ENCODE data around the gene STN1. TPM values are rescaled to one million over a fixed set of nuclear protein-coding genes. Genes with fewer than 3 reads are reported as not detected.
A peak's percentile ranks its signal among the peaks of the same experiment; 100 is the strongest.

STN1 gene
- total and polyA plus RNA-seq, 2 donors (not counting 1 experiment from before 2014, with no cell fraction given): 21.7 to 36.5 TPM

GRCh38 chr10:103849212-103849877, 68.6 kb downstream of the STN1 start:
- Histone ChIP-seq H3K27ac (ENCODE audit: insufficient read depth, low read length) (peak overlapping the region; percentile 87), H3K9ac (ENCODE audit: insufficient read depth, low read length) (no peak overlapping the region), H2AFZ (ENCODE audit: low read length) (no peak overlapping the region), H3K4me3 (replicated peaks in 1 of 4; ENCODE audit: control extremely low read depth in 1 of 4, insufficient read depth in 1 of 4, low read depth in 3 of 4, low read length in 4 of 4) (peak overlapping the region in 3 of 4 experiments; percentile 3 to 44 (median 17)), H3K27me3 (ENCODE audit: control insufficient read depth, insufficient read depth, low read length) (no peaks in the 10 kb centered on the region), H3K79me2 (ENCODE audit: control insufficient read depth, insufficient read depth, low read length) (peaks cover 44% of the 10 kb centered on the region), H3K4me1 (ENCODE audit: control insufficient read depth, extremely low read depth, insufficient read depth, low read length) (peaks cover 41% of the 10 kb centered on the region), H3K4me2 (ENCODE audit: extremely low read depth, insufficient read depth, low read length) (peak overlapping the region; percentile 91), H4K20me1 (ENCODE audit: control insufficient read depth, extremely low read depth, insufficient read depth, low read length) (no peaks in the 10 kb centered on the region), H3K9me3 (ENCODE audit: control insufficient read depth, insufficient read depth, low read depth, low read length) (no peaks in the 10 kb centered on the region), H3K36me3 (ENCODE audit: control insufficient read depth, insufficient read depth, low read length) (no peaks in the 10 kb centered on the region)
- no peak for DNase-seq (ENCODE audit: low read depth in 2 of 2)
- TF ChIP-seq EZH2 (IDR thresholded peaks at IDR 0.05; ENCODE audit: low read length, missing control alignments): no peak
- no peak for TF ChIP-seq CTCF (conservative IDR thresholded peaks at IDR 0.05 in 1 of 2, IDR thresholded peaks at IDR 0.05 in 1 of 2; ENCODE audit: low read depth in 1 of 2, low read length in 2 of 2)

DNA sequence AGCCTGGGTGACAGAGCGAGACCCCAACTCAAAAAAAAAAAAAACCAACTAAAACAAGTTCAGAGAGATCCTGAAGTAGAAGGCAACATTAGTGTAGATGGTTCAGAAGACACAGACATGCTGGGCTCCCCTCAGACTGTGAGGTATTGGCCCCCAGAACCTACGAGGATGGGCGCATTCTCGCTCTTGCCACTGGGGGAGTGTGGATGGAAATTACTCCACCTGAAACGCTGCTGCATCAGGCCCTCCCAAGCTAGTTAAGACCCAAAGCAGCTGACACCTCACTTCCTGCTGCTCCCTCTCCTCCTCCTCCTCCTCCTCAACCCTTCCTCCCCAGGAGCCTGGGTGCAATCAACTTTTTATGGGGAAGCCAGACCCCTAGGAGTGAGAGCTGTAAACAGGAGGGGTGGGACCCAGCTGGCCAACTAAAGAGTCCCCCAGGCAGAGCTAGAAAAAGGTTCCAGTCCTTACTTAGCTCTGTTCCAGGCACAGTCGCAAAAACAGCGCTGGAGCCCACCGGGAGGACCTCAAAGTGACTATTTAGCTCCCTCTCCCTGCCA, 70.0 kb downstream of the STN1 start:
- H3K4me2 ChIP-seq (ENCODE audit: extremely low read depth, insufficient read depth, low read length): no peak overlapping the region
- no peak for DNase-seq (ENCODE audit: low read depth in 2 of 2)
- no peak overlapping the region for H3K4me3 ChIP-seq (replicated peaks in 1 of 4; ENCODE audit: control extremely low read depth in 1 of 4, insufficient read depth in 1 of 4, low read depth in 3 of 4, low read length in 4 of 4)
- H3K4me1 ChIP-seq (ENCODE audit: control insufficient read depth, extremely low read depth, insufficient read depth, low read length): peaks cover 42% of the 10 kb centered on the region
- peaks cover 37% of the 10 kb centered on the region for H3K79me2 ChIP-seq (ENCODE audit: control insufficient read depth, insufficient read depth, low read length)
- H2AFZ ChIP-seq (ENCODE audit: low read length): no peak overlapping the region
- no peak overlapping the region for H3K27ac ChIP-seq (ENCODE audit: insufficient read depth, low read length)
- no peaks in the 10 kb centered on the region for H4K20me1 ChIP-seq (ENCODE audit: control insufficient read depth, extremely low read depth, insufficient read depth, low read length)
- H3K27me3 ChIP-seq (ENCODE audit: control insufficient read depth, insufficient read depth, low read length): no peaks in the 10 kb centered on the region
- TF ChIP-seq CTCF (conservative IDR thresholded peaks at IDR 0.05 in 1 of 2, IDR thresholded peaks at IDR 0.05 in 1 of 2; ENCODE audit: low read depth in 1 of 2, low read length in 2 of 2) (peak in 1 of 2 donors; percentile 22), EZH2 (IDR thresholded peaks at IDR 0.05; ENCODE audit: low read length, missing control alignments) (no peak)
- H3K36me3 ChIP-seq (ENCODE audit: control insufficient read depth, insufficient read depth, low read length): no peaks in the 10 kb centered on the region
- no peaks in the 10 kb centered on the region for H3K9me3 ChIP-seq (ENCODE audit: control insufficient read depth, insufficient read depth, low read depth, low read length)
- no peak overlapping the region for H3K9ac ChIP-seq (ENCODE audit: insufficient read depth, low read length)

DNA sequence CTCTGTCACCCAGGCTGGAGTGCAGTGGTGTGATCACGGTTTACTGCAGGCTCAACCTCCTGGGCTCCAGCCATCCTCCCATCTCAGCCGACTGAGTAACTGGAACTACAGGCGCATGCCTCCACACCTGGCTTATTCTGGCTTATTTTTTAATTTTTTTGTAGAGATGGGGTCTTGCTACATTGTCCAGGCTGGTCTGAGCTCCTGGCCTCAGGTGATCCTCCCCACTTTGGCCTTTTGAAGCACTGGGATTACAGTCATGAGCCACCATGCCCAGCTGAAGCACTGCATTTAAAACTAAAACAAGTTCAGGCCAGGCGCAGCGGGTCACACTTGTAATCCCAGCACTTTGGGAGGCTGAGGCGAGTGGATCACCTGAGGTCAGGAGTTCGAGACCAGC, 70.6 kb downstream of the STN1 start:
- Histone ChIP-seq H3K4me1 (ENCODE audit: control insufficient read depth, extremely low read depth, insufficient read depth, low read length) (peaks cover 36% of the 10 kb centered on the region), H3K36me3 (ENCODE audit: control insufficient read depth, insufficient read depth, low read length) (no peaks in the 10 kb centered on the region), H3K27ac (ENCODE audit: insufficient read depth, low read length) (no peak overlapping the region), H3K9me3 (ENCODE audit: control insufficient read depth, insufficient read depth, low read depth, low read length) (no peaks in the 10 kb centered on the region), H3K4me2 (ENCODE audit: extremely low read depth, insufficient read depth, low read length) (no peak overlapping the region), H3K79me2 (ENCODE audit: control insufficient read depth, insufficient read depth, low read length) (peaks cover 35% of the 10 kb centered on the region), H2AFZ (ENCODE audit: low read length) (no peak overlapping the region), H4K20me1 (ENCODE audit: control insufficient read depth, extremely low read depth, insufficient read depth, low read length) (no peaks in the 10 kb centered on the region), H3K4me3 (replicated peaks in 1 of 4; ENCODE audit: control extremely low read depth in 1 of 4, insufficient read depth in 1 of 4, low read depth in 3 of 4, low read length in 4 of 4) (no peak overlapping the region), H3K27me3 (ENCODE audit: control insufficient read depth, insufficient read depth, low read length) (no peaks in the 10 kb centered on the region), H3K9ac (ENCODE audit: insufficient read depth, low read length) (no peak overlapping the region)
- no peak for DNase-seq (ENCODE audit: low read depth in 2 of 2)
- TF ChIP-seq CTCF (conservative IDR thresholded peaks at IDR 0.05 in 1 of 2, IDR thresholded peaks at IDR 0.05 in 1 of 2; ENCODE audit: low read depth in 1 of 2, low read length in 2 of 2): no peak
- TF ChIP-seq EZH2 (IDR thresholded peaks at IDR 0.05; ENCODE audit: low read length, missing control alignments): no peak
